IMR-90 (cell line): ENCODE data around the gene ARHGAP32. TPM values are rescaled to one million over a fixed set of nuclear protein-coding genes. Genes with fewer than 3 reads are reported as not detected.

Source experiments
- microRNA-seq, 2 experiments: library from miRNA; stranded (forward) in 1 of 2; unstranded in 1 of 2; fragments of 10-50 nt in 1 of 2; fragments of <30 nt in 1 of 2; gene quantifications in 1 of 2; microRNA quantifications in 1 of 2; one replicate each; pipeline versions ENCODE3 to v1.1.0; 2013 to 2020; ENCODE audit not compliant: insufficient read depth in 1 of 2, insufficient read length in 1 of 2, unreplicated experiment in 1 of 2
- polyA plus RNA-seq, 3 experiments: library from polyadenylated mRNA; depleted of rRNA; stranded (reverse); fragments of >200 nt; gene quantifications; 2 replicates each; pipeline ENCODE4 v1.2.3, GENCODE V29; 2012; ENCODE audit warnings: low replicate concordance in 1 of 3
- small RNA-seq, 5 experiments: library from RNA; depleted of rRNA; stranded (forward); fragments of <200 nt; gene quantifications; one replicate each; pipeline ENCODE3, GENCODE V24; 2012
- total RNA-seq: library from RNA; depleted of rRNA; stranded (reverse); fragments of >200 nt; gene quantifications from 2 replicates; pipeline ENCODE4 v1.2.3, GENCODE V29; 2012; rRNA removed

ARHGAP32 gene
- total and polyA plus RNA-seq, 2 of the 4 experiments (the other 2 are of a cell fraction), result 4.1 to 8.4 TPM

Small RNA genes within 50 kb of the gene (microRNA-seq; reads per million reads assigned to microRNA genes)
- gene RF00019 (ENCODE audit: insufficient read depth, insufficient read length) (not detected), gene RNU6-874P (ENCODE audit: insufficient read depth, insufficient read length) (not detected), gene RNU6-876P (ENCODE audit: insufficient read depth, insufficient read length) (not detected)

Small RNA genes within 50 kb of the gene (small RNA-seq; reads per million reads assigned to genes)
- gene RF00019 (0 reads per million in 5 experiments), gene RNU6-874P (0 to 16.3 (median 0.57) reads per million in 5 experiments), gene RNU6-876P (0 reads per million in 5 experiments)

Other genes starting within 250 kb of the ARHGAP32 start
- not detected in 2 replicates for gene TP53AIP1, start 249.5 kb downstream of the ARHGAP32 start, total RNA-seq
- not detected in 2 replicates for gene TP53AIP1, start 249.5 kb downstream of the ARHGAP32 start, polyA plus RNA-seq (2012; rRNA removed)
- gene BARX2, start 183.5 kb upstream of the ARHGAP32 start, total RNA-seq, result not detected in 2 replicates
- gene BARX2, start 183.5 kb upstream of the ARHGAP32 start, polyA plus RNA-seq (2012; rRNA removed), result not detected in 2 replicates